Panc1 (cell line): ENCODE measurements around the gene PIK3R1.

ENCODE experiments used
- POLR2AphosphoS5 ChIP-seq: IDR thresholded peaks from 2 replicates; pipeline ENCODE4 v1.6.1; 2012; ENCODE audit warnings: mild to moderate bottlenecking, low read depth, low read length, moderate library complexity
- SIN3A ChIP-seq: IDR thresholded peaks from 2 replicates; pipeline ENCODE4 v1.6.1; 2012; ENCODE audit warnings: low read depth, mild to moderate bottlenecking, low read length, moderate library complexity, borderline replicate concordance; ENCODE audit not compliant: insufficient read depth
- TCF7L2 ChIP-seq: IDR thresholded peaks from 2 replicates; pipeline ENCODE4 v1.6.1; 2011; ENCODE audit warnings: mild to moderate bottlenecking, low read depth, low read length, inconsistent platforms
- TF ChIP-seq, protein P1 (sequence below): fragments of 450-650 bp; IDR thresholded peaks from 2 replicates; pipeline ENCODE4 v1.5.1; 2017; ENCODE audit warnings: mild to moderate bottlenecking
- TF ChIP-seq, protein P2 (sequence below), 2 experiments: IDR thresholded peaks; 2 replicates each; pipeline ENCODE4 v1.6.1; 2011 to 2012; ENCODE audit warnings: low read depth in 2 of 2, control low read depth in 1 of 2, low read length in 1 of 2, mild to moderate bottlenecking in 1 of 2, moderate library complexity in 1 of 2; ENCODE audit not compliant: insufficient read depth in 1 of 2

DNA sequence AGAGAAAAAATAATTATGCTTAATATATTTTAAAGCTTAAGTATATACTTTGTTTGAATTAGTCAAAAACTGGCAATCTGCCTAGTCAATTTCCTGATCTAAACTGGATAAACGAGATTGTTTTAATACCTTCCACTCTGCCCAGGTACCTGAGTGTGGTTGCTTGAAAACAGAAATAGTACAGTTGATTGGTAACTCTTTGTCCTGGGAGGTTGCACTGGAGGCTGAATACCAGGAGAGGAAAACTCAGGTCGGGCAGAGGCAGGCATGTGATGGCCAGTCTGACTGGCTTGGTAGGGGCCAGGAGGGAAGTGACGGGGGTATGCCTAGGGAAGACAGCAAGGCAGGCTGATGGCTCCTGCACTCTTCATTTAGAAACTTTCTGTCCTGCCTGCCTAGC, 80.2 kb downstream of the PIK3R1 start:
- TF ChIP-seq, protein P1, sequence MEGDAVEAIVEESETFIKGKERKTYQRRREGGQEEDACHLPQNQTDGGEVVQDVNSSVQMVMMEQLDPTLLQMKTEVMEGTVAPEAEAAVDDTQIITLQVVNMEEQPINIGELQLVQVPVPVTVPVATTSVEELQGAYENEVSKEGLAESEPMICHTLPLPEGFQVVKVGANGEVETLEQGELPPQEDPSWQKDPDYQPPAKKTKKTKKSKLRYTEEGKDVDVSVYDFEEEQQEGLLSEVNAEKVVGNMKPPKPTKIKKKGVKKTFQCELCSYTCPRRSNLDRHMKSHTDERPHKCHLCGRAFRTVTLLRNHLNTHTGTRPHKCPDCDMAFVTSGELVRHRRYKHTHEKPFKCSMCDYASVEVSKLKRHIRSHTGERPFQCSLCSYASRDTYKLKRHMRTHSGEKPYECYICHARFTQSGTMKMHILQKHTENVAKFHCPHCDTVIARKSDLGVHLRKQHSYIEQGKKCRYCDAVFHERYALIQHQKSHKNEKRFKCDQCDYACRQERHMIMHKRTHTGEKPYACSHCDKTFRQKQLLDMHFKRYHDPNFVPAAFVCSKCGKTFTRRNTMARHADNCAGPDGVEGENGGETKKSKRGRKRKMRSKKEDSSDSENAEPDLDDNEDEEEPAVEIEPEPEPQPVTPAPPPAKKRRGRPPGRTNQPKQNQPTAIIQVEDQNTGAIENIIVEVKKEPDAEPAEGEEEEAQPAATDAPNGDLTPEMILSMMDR: no peak
- TF ChIP-seq POLR2AphosphoS5 (no peak), TCF7L2 (no peak), SIN3A (no peak)
- TF ChIP-seq, protein P2, sequence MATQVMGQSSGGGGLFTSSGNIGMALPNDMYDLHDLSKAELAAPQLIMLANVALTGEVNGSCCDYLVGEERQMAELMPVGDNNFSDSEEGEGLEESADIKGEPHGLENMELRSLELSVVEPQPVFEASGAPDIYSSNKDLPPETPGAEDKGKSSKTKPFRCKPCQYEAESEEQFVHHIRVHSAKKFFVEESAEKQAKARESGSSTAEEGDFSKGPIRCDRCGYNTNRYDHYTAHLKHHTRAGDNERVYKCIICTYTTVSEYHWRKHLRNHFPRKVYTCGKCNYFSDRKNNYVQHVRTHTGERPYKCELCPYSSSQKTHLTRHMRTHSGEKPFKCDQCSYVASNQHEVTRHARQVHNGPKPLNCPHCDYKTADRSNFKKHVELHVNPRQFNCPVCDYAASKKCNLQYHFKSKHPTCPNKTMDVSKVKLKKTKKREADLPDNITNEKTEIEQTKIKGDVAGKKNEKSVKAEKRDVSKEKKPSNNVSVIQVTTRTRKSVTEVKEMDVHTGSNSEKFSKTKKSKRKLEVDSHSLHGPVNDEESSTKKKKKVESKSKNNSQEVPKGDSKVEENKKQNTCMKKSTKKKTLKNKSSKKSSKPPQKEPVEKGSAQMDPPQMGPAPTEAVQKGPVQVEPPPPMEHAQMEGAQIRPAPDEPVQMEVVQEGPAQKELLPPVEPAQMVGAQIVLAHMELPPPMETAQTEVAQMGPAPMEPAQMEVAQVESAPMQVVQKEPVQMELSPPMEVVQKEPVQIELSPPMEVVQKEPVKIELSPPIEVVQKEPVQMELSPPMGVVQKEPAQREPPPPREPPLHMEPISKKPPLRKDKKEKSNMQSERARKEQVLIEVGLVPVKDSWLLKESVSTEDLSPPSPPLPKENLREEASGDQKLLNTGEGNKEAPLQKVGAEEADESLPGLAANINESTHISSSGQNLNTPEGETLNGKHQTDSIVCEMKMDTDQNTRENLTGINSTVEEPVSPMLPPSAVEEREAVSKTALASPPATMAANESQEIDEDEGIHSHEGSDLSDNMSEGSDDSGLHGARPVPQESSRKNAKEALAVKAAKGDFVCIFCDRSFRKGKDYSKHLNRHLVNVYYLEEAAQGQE (IDR thresholded peaks at IDR 0.05; ENCODE audit: insufficient read depth in 1 of 2, low read depth in 2 of 2, low read length in 1 of 2): no peak
